GM12892 (cell line): ENCODE results near the gene TRIM2.

Experiments
- POLR2A ChIP-seq: IDR thresholded peaks from 2 replicates; pipeline ENCODE4 v1.6.1; 2011; ENCODE audit warnings: low read depth, low read length, control low read depth
- TAF1 ChIP-seq: IDR thresholded peaks from 2 replicates; pipeline ENCODE4 v1.6.1; 2011; ENCODE audit warnings: low read depth, mild to moderate bottlenecking, control low read depth, low read length, borderline replicate concordance

DNA sequence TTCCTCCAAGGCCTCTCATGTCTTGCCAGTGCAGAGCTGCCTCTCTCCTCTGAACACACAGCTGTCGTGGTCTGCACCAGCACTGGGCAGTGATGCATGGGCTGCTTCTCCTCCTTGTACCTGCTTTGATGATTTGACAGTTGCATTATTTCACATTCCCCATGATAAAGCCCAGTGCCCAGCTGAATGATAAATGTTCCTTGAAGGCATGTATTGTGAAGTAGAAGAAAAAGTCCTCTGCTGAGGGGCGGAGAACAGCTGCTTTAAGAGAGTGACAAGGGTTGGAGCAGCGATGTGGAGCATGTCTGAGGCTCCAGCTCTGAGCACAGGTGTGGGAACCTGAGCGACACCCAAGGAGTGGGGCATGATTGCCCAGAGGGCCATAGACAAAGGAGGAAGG is 21.1 kb upstream of the TRIM2 start:
- TF ChIP-seq TAF1, result no peak
- TF ChIP-seq POLR2A, result no peak
